SK-N-DZ (cell line): Measurements from ENCODE around the gene MACROD2.

ENCODE experiments used
- DNase-seq: peaks from one replicate; pipeline ENCODE4 v3.0.0-alpha.2; 2015; ENCODE audit warnings: low spot score

MACROD2 gene

GRCh38 chr20:14643556-14643955 is 648.2 kb downstream of the MACROD2 start:
- DNase-seq: no peak

GRCh38 chr20:14644306-14645097 is 649.2 kb downstream of the MACROD2 start:
- DNase-seq: no peak

GRCh38 chr20:14647016-14647415 is 651.7 kb downstream of the MACROD2 start:
- DNase-seq: no peak

DNA sequence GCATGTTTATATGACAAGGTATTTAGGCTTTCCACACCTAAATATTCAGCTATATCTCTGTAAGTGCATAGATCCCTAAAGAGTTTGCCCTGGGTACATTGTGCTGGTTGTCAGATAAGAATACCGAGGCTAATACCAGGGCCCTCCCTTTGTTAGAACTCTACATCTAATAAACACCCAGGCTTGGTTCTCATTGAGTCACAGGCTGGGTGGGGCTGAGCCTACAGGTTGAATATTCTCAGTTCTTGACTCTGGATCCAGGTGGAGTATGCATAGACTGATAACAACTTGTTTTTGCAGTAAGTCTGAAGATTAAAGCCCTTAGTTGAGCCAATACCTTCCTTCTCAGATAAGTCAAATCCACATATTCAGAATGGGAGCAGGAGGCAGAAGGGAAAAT is 654.3 kb downstream of the MACROD2 start:
- DNase-seq: no peak

GRCh38 chr20:14657266-14658005 is 662.1 kb downstream of the MACROD2 start:
- no peak for DNase-seq

GRCh38 chr20:14664101-14664500 is 668.8 kb downstream of the MACROD2 start:
- DNase-seq: no peak

GRCh38 chr20:14666696-14667095 is 671.4 kb downstream of the MACROD2 start:
- DNase-seq: no peak

DNA sequence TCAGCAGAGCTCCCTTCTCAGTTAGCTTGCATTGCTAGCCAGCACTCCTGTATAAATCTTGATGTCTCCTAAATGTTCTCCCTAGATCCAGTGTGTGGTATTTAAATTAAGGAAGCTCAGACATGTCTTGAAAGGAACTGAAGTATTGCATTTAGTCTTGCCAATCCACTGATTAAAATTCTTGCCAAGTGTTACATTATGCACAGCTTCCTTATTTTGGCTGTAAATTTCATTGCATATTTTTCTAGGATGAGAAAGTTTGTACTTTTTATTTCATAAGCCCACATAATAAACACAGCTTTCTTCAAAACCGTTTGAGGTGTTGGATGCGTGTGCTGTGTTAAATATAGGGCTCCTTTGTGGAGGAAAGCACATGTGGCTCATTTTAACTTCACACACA is 671.9 kb downstream of the MACROD2 start:
- DNase-seq: no peak

- DNase-seq: peak; percentile 33
Measured at GRCh38 chr20:14672066-14672465, 676.8 kb downstream of the MACROD2 start.

GRCh38 chr20:14673164-14673563 is 677.8 kb downstream of the MACROD2 start:
- DNase-seq: peak; percentile 94

- DNase-seq: no peak
Measured at GRCh38 chr20:14677455-14677854, 682.1 kb downstream of the MACROD2 start.

GRCh38 chr20:14685183-14685582 is 689.9 kb downstream of the MACROD2 start:
- no peak for DNase-seq

DNA sequence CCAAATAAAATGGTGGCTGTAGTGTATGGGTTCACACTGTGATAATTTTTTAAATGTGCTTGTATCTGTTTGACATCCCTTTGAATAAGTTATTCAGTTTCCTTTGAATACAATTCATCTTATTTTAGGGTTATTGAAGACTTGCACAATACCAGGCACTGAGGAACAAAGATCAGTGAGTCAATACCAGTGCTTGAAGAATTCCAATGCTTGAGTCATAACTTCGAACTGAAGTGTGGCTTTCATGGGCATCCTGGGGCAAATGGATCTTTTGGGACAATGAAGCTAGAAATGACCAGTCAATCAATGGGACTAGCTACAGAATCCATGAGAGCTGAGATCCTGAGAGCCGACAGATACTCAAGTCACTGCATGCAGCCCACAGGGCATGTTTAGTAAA is 692.0 kb downstream of the MACROD2 start:
- DNase-seq: no peak

- DNase-seq: no peak
Measured at GRCh38 chr20:14688005-14688404, 692.7 kb downstream of the MACROD2 start.

DNA sequence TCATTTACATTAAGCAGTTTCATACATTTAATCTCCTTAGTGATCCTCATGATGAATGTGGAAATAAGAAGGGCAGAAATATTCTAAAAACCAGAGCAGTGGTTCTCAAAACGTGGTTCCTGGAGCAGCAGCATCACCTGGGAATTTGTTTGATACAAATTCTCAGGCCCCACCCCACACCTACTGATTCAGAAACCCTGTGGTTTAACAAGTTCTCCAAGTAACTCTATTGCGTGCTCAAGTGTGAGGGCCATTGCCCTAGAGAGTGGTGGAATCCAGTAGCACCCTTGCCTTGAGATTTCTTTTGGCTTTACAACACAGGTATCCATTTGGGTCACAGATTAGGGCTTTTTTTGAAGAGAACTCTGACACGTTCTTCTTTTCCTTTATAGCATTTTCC is 696.7 kb downstream of the MACROD2 start:
- DNase-seq: no peak

DNA sequence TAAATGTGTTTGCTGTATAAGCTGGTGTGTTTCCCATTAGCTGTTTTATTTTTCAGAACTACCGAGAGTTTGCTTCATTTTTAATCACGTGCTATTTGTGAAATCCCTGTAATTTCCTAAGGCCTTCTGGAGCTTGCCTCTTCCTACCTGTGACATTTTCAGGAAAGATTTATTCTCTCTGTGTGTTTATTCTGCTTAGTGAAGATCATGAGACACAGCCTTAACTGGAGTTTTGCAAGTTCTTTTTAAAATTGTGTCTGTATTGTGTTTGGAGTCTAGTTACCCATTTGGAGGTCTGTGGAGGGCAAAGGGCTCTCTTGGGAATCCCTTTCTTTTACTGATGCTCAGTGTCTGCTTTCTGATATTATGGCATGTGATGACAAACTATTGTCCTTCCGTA is 701.2 kb downstream of the MACROD2 start:
- DNase-seq: no peak

DNA sequence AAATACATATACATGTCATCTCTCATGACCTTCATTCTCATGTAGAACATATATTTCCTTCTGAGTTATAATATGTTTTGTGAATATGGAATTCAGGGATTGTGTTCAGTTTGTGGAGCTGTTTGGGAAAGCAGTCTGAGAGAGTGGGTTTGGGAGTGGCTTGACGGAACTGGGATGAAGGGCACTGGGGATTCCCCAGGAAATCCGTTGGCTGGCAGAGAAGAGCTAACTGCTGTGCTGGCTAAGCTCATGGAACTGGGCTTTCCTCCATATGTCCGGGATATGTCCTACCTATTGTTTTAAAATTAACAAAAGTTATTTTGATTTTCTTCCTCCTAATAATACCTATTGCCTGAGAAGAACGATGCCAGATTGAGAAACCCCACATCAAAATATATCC is 701.6 kb downstream of the MACROD2 start:
- DNase-seq: no peak

DNA sequence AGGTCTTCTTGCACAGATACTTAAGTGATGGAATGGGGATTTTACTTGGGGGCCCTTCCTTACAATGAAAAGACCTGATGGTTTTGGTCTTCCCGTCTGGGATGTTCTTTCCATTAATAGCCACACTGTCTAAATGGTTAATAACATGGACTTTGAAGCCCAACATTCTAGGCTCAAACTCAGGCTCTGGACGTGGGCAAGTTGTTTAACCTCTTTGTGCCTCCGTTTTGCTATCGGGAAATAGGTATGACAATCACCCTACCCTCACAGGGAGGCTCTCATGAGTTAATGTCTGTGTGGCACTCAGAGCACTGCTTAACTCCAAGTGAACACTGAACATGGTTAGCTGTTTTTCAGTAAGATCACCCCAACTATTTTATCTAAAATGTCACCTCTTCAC is 702.8 kb downstream of the MACROD2 start:
- no peak for DNase-seq

- no peak for DNase-seq
Measured at GRCh38 chr20:14698605-14699373, 703.5 kb downstream of the MACROD2 start.

DNA sequence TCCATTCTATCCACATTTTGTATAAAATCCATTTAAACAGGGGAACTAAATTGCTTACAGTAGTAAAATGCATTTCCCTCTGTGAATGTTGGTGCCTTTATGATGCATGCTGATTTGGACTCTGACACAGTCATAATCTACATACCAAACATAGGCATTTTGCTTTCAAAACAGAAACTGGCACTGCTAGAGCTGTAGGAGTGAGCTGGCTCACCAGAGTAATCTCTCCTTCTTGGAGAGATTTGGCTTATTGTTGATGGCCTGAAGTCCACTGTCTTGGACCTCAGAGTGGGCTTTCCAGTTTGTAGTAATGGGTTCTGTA is 705.3 kb downstream of the MACROD2 start:
- DNase-seq: no peak

DNA sequence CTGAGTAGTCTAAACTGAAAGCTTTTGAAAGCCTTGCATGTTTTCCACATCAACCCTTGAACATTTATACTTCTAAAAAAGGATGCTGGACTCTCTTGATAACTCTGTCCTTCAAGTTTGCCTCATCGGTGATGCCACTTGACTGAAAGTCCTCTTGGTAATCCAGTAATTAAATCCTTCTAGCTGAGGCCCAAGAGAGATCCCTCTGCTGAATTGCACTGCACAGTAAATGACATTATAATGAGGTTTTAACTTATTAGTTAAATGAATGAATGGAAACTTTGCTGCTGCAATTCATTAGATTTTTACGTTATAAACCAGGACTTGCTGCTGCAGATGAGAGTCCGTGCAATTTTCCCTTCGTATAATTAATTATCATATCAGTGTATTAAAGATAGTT is 706.0 kb downstream of the MACROD2 start:
- DNase-seq: no peak

GRCh38 chr20:14706555-14706954 is 711.2 kb downstream of the MACROD2 start:
- DNase-seq: no peak
